ENCODE data around the gene AICDA. TPM values are rescaled to one million over a fixed set of nuclear protein-coding genes. Genes with fewer than 3 reads are reported as not detected.
"Not testable (repeated sequence)": the region's sequence is repeated elsewhere in the genome, so short reads cannot be mapped to it uniquely, and the experiment has no call there.

Gene AICDA
- polyA plus RNA-seq, 2 donors, result not detected

DNA sequence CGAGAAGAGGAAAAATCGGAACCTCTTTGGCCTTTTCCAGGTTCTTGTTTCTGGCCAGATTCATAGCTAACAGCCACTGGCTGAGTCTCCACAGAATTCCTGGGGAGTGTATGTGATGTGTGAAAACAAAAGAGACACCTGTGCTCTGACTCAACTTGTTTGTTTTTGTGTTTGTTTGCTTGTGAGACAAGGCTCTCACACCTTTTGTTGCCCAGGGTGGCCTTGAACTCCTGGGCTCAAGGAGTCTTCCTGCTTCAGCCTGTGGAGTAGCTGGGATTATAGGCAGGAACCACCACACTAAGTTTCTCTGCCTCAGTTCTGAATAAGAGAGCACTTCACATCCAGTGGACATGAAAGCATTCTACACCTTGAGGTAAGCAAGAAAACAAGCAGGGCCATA, 27.3 kb upstream of the AICDA start:
- Histone ChIP-seq H3K36me3 (ENCODE audit: control insufficient read depth in 2 of 2, insufficient read depth in 2 of 2, low read length in 1 of 2) (no peaks in the 10 kb centered on the region), H3K9me3 (ENCODE audit: control insufficient read depth in 2 of 2, insufficient read depth in 1 of 2, low read depth in 1 of 2, low read length in 1 of 2) (no peaks in the 10 kb centered on the region), H3K27me3 (ENCODE audit: control insufficient read depth in 1 of 2, insufficient read depth in 2 of 2, low read length in 2 of 2) (peaks cover 0 to 5% of the 10 kb centered on the region in 2 donors), H3K4me3 (ENCODE audit: low read depth in 1 of 2, low read length in 2 of 2) (no peak overlapping the region), H3K4me1 (ENCODE audit: control insufficient read depth in 2 of 2, insufficient read depth in 2 of 2, low read length in 1 of 2) (peaks cover 0 to 11% of the 10 kb centered on the region in 2 donors), H3K27ac (ENCODE audit: low read depth in 2 of 2, low read length in 1 of 2) (no peak overlapping the region)
- 68 to 76% methylated on average over 2 of the region's 2 CpGs for WGBS, 2 donors

DNA sequence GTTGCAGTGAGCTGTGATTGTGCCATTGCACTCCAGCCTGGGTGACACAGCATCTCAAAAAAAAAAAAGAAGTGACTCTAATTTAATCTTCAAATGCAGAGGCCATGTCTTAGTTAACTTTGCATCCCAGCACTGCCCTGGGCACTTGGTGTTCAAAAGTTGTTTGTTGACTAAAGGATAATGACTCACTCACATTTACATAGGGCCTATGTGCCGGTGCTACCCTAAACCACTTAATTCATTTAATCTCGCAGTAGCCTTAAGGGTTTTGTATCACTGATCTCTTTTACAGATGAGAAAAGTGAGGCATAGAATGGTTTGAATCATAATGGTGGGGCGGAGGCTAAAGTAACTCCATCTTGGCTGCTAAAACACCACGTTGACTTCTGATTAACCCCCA, 26.3 kb upstream of the AICDA start:
- WGBS, 2 donors, result 54 to 62% methylated on average over 4 of the region's 4 CpGs
- Histone ChIP-seq H3K36me3 (ENCODE audit: control insufficient read depth in 2 of 2, insufficient read depth in 2 of 2, low read length in 1 of 2) (no peaks in the 10 kb centered on the region), H3K4me3 (ENCODE audit: low read depth in 1 of 2, low read length in 2 of 2) (no peak overlapping the region)

DNA sequence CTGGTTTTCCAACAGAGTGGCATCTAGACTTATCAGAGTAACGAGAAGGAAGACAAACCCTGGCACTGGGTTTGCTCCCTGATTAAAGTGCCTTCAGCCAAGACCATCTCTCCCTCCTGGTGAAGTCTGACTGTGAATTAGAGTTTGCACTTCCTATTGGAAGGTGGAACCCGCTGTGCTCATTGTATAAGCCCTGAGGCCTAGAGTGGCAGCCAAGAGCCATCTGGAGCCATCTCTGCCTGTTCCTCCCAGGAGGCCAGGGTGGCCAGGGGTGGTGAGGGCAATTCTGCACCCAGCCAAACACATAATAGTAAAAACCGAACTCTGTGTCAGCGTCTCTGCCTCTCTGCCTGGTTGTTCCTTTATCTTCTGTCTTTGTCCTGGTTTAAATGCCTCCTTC, 25.0 kb upstream of the AICDA start:
- Histone ChIP-seq H3K4me1 (ENCODE audit: control insufficient read depth in 2 of 2, insufficient read depth in 2 of 2, low read length in 1 of 2) (peaks cover 0 to 11% of the 10 kb centered on the region in 2 donors), H3K27ac (ENCODE audit: low read depth in 2 of 2, low read length in 1 of 2) (no peak overlapping the region), H3K27me3 (ENCODE audit: control insufficient read depth in 1 of 2, insufficient read depth in 2 of 2, low read length in 2 of 2) (peaks cover 0 to 5% of the 10 kb centered on the region in 2 donors), H3K4me3 (ENCODE audit: low read depth in 1 of 2, low read length in 2 of 2) (no peak overlapping the region), H3K36me3 (ENCODE audit: control insufficient read depth in 2 of 2, insufficient read depth in 2 of 2, low read length in 1 of 2) (no peaks in the 10 kb centered on the region), H3K9me3 (ENCODE audit: control insufficient read depth in 2 of 2, insufficient read depth in 1 of 2, low read depth in 1 of 2, low read length in 1 of 2) (no peaks in the 10 kb centered on the region)
- 61 to 77% methylated on average over 4 of the region's 4 CpGs for WGBS, 2 donors

More for the DNA sequence above, 26.3 kb upstream of the AICDA start:
- H3K4me1 ChIP-seq (ENCODE audit: control insufficient read depth in 2 of 2, insufficient read depth in 2 of 2, low read length in 1 of 2), result peaks cover 0 to 11% of the 10 kb centered on the region in 2 donors
- peaks cover 0 to 5% of the 10 kb centered on the region in 2 donors for H3K27me3 ChIP-seq (ENCODE audit: control insufficient read depth in 1 of 2, insufficient read depth in 2 of 2, low read length in 2 of 2)
- H3K27ac ChIP-seq (ENCODE audit: low read depth in 2 of 2, low read length in 1 of 2), result no peak overlapping the region
- H3K9me3 ChIP-seq (ENCODE audit: control insufficient read depth in 2 of 2, insufficient read depth in 1 of 2, low read depth in 1 of 2, low read length in 1 of 2), result no peaks in the 10 kb centered on the region

GRCh38 chr12:8637244-8637643, 24.6 kb upstream of the AICDA start:
- 94 to 97% methylated on average over 7 of the region's 7 CpGs for WGBS, 2 donors
- Histone ChIP-seq H3K4me3 (ENCODE audit: low read depth in 1 of 2, low read length in 2 of 2) (no peak overlapping the region), H3K27me3 (ENCODE audit: control insufficient read depth in 1 of 2, insufficient read depth in 2 of 2, low read length in 2 of 2) (peaks cover 0 to under 1% of the 10 kb centered on the region in 2 donors), H3K4me1 (ENCODE audit: control insufficient read depth in 2 of 2, insufficient read depth in 2 of 2, low read length in 1 of 2) (peaks cover 0 to 11% of the 10 kb centered on the region in 2 donors), H3K27ac (ENCODE audit: low read depth in 2 of 2, low read length in 1 of 2) (no peak overlapping the region), H3K9me3 (ENCODE audit: control insufficient read depth in 2 of 2, insufficient read depth in 1 of 2, low read depth in 1 of 2, low read length in 1 of 2) (no peaks in the 10 kb centered on the region), H3K36me3 (ENCODE audit: control insufficient read depth in 2 of 2, insufficient read depth in 2 of 2, low read length in 1 of 2) (no peaks in the 10 kb centered on the region)

GRCh38 chr12:8636581-8636980, 23.9 kb upstream of the AICDA start:
- no peak overlapping the region for H3K27ac ChIP-seq (ENCODE audit: low read depth in 2 of 2, low read length in 1 of 2)

DNA sequence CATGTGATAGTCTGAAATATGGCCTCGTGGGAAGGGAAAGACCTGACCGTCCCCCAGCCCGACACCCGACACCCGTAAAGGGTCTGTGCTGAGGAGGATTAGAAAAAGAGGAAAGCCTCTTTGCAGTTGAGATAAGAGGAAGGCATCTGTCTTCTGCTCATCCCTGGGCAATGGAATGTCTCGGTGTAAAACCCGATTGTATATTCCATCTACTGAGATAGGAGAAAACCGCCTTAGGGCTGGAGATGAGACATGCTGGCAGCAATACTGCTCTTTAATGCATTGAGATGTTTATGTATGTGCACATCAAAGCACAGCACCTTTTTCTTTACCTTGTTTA, 23.3 kb upstream of the AICDA start:
- H3K27me3 ChIP-seq (ENCODE audit: control insufficient read depth in 1 of 2, insufficient read depth in 2 of 2, low read length in 2 of 2); H3K36me3 ChIP-seq (ENCODE audit: control insufficient read depth in 2 of 2, insufficient read depth in 2 of 2, low read length in 1 of 2); H3K9me3 ChIP-seq (ENCODE audit: control insufficient read depth in 2 of 2, insufficient read depth in 1 of 2, low read depth in 1 of 2, low read length in 1 of 2); H3K4me3 ChIP-seq (ENCODE audit: low read depth in 1 of 2, low read length in 2 of 2); H3K27ac ChIP-seq (ENCODE audit: low read depth in 2 of 2, low read length in 1 of 2): not testable (repeated sequence)
- peaks cover 0 to 11% of the 10 kb centered on the region in 2 donors for H3K4me1 ChIP-seq (ENCODE audit: control insufficient read depth in 2 of 2, insufficient read depth in 2 of 2, low read length in 1 of 2)
- WGBS, 2 donors, result 48 to 52% methylated on average over 8 of the region's 8 CpGs

More at GRCh38 chr12:8636581-8636980, 23.9 kb upstream of the AICDA start:
- 66 to 68% methylated on average over 5 of the region's 5 CpGs for WGBS, 2 donors
- H3K27me3 ChIP-seq (ENCODE audit: control insufficient read depth in 1 of 2, insufficient read depth in 2 of 2, low read length in 2 of 2), result no peaks in the 10 kb centered on the region
- H3K4me1 ChIP-seq (ENCODE audit: control insufficient read depth in 2 of 2, insufficient read depth in 2 of 2, low read length in 1 of 2), result peaks cover 0 to 11% of the 10 kb centered on the region in 2 donors
- H3K36me3 ChIP-seq (ENCODE audit: control insufficient read depth in 2 of 2, insufficient read depth in 2 of 2, low read length in 1 of 2), result no peaks in the 10 kb centered on the region
- H3K9me3 ChIP-seq (ENCODE audit: control insufficient read depth in 2 of 2, insufficient read depth in 1 of 2, low read depth in 1 of 2, low read length in 1 of 2), result no peaks in the 10 kb centered on the region
- no peak overlapping the region for H3K4me3 ChIP-seq (ENCODE audit: low read depth in 1 of 2, low read length in 2 of 2)

GRCh38 chr12:8635342-8636006, 22.8 kb upstream of the AICDA start:
- WGBS, 2 donors, result 56 to 58% methylated on average over 9 of the region's 9 CpGs
- H3K36me3 ChIP-seq (ENCODE audit: control insufficient read depth in 2 of 2, insufficient read depth in 2 of 2, low read length in 1 of 2); H3K27me3 ChIP-seq (ENCODE audit: control insufficient read depth in 1 of 2, insufficient read depth in 2 of 2, low read length in 2 of 2); H3K27ac ChIP-seq (ENCODE audit: low read depth in 2 of 2, low read length in 1 of 2); H3K9me3 ChIP-seq (ENCODE audit: control insufficient read depth in 2 of 2, insufficient read depth in 1 of 2, low read depth in 1 of 2, low read length in 1 of 2); H3K4me3 ChIP-seq (ENCODE audit: low read depth in 1 of 2, low read length in 2 of 2): not testable (repeated sequence)
- H3K4me1 ChIP-seq (ENCODE audit: control insufficient read depth in 2 of 2, insufficient read depth in 2 of 2, low read length in 1 of 2), result peaks cover 0 to 11% of the 10 kb centered on the region in 2 donors

GRCh38 chr12:8630131-8630530, 17.5 kb upstream of the AICDA start:
- WGBS, 2 donors, result 95% methylated on average over 4 of the region's 4 CpGs
- Histone ChIP-seq H3K4me3 (ENCODE audit: low read depth in 1 of 2, low read length in 2 of 2) (no peak overlapping the region), H3K36me3 (ENCODE audit: control insufficient read depth in 2 of 2, insufficient read depth in 2 of 2, low read length in 1 of 2) (no peaks in the 10 kb centered on the region)

DNA sequence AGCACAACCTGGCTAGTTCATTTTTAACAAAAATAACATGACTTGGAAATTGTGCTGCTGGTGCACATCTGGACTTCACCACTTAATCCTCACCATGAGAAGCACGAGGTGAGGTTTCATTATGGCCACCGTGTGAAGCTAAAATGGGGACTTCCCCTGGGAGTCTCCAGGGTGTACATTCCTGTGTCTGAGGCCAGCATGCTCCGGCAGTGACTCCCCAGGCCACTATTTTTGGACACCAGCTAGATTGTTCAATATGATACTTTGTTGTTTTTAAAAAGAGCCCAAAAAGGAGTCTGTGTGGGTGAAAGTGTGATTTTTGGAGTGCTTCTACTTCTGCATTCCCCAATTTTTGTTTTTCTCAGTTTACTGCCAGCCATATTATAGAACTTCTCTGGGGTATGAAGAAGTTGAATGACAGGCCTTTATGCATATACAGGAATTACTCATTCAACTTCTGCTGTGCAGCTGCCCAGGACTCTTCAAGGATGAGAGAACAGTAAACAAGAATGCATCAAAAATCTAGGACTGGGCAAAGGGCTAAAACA, 16.9 kb upstream of the AICDA start:
- Histone ChIP-seq H3K36me3 (ENCODE audit: control insufficient read depth in 2 of 2, insufficient read depth in 2 of 2, low read length in 1 of 2) (no peaks in the 10 kb centered on the region), H3K27me3 (ENCODE audit: control insufficient read depth in 1 of 2, insufficient read depth in 2 of 2, low read length in 2 of 2) (no peaks in the 10 kb centered on the region), H3K9me3 (ENCODE audit: control insufficient read depth in 2 of 2, insufficient read depth in 1 of 2, low read depth in 1 of 2, low read length in 1 of 2) (no peaks in the 10 kb centered on the region), H3K4me1 (ENCODE audit: control insufficient read depth in 2 of 2, insufficient read depth in 2 of 2, low read length in 1 of 2) (no peaks in the 10 kb centered on the region), H3K27ac (ENCODE audit: low read depth in 2 of 2, low read length in 1 of 2) (no peak overlapping the region), H3K4me3 (ENCODE audit: low read depth in 1 of 2, low read length in 2 of 2) (no peak overlapping the region)
- WGBS, 2 donors, result 15 to 30% methylated on average over 3 of the region's 3 CpGs

More at GRCh38 chr12:8630131-8630530, 17.5 kb upstream of the AICDA start:
- no peaks in the 10 kb centered on the region for H3K9me3 ChIP-seq (ENCODE audit: control insufficient read depth in 2 of 2, insufficient read depth in 1 of 2, low read depth in 1 of 2, low read length in 1 of 2)
- no peaks in the 10 kb centered on the region for H3K27me3 ChIP-seq (ENCODE audit: control insufficient read depth in 1 of 2, insufficient read depth in 2 of 2, low read length in 2 of 2)
- no peaks in the 10 kb centered on the region for H3K4me1 ChIP-seq (ENCODE audit: control insufficient read depth in 2 of 2, insufficient read depth in 2 of 2, low read length in 1 of 2)
- H3K27ac ChIP-seq (ENCODE audit: low read depth in 2 of 2, low read length in 1 of 2), result no peak overlapping the region

GRCh38 chr12:8628731-8629130, 16.1 kb upstream of the AICDA start:
- Histone ChIP-seq H3K27me3 (ENCODE audit: control insufficient read depth in 1 of 2, insufficient read depth in 2 of 2, low read length in 2 of 2) (no peaks in the 10 kb centered on the region), H3K4me1 (ENCODE audit: control insufficient read depth in 2 of 2, insufficient read depth in 2 of 2, low read length in 1 of 2) (no peaks in the 10 kb centered on the region), H3K36me3 (ENCODE audit: control insufficient read depth in 2 of 2, insufficient read depth in 2 of 2, low read length in 1 of 2) (no peaks in the 10 kb centered on the region), H3K9me3 (ENCODE audit: control insufficient read depth in 2 of 2, insufficient read depth in 1 of 2, low read depth in 1 of 2, low read length in 1 of 2) (no peaks in the 10 kb centered on the region), H3K27ac (ENCODE audit: low read depth in 2 of 2, low read length in 1 of 2) (no peak overlapping the region), H3K4me3 (ENCODE audit: low read depth in 1 of 2, low read length in 2 of 2) (no peak overlapping the region)
- WGBS, 2 donors, result 78 to 83% methylated on average over 3 of the region's 3 CpGs
